ENCODE results near the gene DISC1.

DNA sequence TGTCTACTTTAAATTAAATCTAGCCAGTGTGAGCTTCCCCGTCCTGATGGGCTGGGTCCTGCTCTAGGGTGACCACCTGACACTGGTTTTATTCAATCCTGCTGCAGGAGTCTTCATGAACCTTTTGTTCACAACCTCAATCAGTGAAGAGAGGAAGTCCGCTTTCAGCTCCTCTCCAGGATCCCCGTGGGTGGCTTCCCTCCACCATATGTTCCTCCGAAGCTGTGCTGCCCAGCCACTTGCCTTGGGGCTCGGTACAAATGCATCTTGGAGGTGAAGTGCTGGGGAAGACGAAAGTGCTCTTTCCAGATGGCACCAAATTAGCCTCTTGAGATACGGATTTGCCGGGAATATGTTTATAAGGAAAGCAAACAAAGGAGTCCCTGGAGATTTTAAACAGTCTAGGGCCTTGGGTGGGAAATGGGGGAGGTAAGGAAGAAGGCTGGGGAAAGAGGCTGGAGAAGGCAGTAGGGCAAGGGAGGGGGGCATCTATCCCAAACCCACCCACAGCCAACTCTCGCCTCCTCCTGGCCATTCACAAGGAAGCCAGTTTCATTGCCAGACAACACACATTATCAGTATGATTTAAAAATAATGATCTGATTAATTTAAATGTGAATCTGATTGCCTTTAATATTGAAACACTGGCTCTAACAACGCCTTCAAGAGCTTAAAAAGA, 430.8 kb downstream of the DISC1 start:
- TF ChIP-seq SRF (IDR thresholded peaks at IDR 0.05; ENCODE audit: low read depth) (no peak), EZH2 (IDR thresholded peaks at IDR 0.05) (no peak), POLR2A (IDR thresholded peaks at IDR 0.05; ENCODE audit: borderline replicate concordance, extremely low read depth, insufficient read depth, insufficient read length) (no peak), CBX3 (IDR thresholded peaks at IDR 0.05; ENCODE audit: low read depth) (no peak)
- TF ChIP-seq, protein P1, sequence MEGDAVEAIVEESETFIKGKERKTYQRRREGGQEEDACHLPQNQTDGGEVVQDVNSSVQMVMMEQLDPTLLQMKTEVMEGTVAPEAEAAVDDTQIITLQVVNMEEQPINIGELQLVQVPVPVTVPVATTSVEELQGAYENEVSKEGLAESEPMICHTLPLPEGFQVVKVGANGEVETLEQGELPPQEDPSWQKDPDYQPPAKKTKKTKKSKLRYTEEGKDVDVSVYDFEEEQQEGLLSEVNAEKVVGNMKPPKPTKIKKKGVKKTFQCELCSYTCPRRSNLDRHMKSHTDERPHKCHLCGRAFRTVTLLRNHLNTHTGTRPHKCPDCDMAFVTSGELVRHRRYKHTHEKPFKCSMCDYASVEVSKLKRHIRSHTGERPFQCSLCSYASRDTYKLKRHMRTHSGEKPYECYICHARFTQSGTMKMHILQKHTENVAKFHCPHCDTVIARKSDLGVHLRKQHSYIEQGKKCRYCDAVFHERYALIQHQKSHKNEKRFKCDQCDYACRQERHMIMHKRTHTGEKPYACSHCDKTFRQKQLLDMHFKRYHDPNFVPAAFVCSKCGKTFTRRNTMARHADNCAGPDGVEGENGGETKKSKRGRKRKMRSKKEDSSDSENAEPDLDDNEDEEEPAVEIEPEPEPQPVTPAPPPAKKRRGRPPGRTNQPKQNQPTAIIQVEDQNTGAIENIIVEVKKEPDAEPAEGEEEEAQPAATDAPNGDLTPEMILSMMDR (IDR thresholded peaks at IDR 0.05 in 2 of 3, conservative IDR thresholded peaks at IDR 0.05 in 1 of 3; ENCODE audit: borderline replicate concordance in 1 of 3, insufficient read depth in 1 of 3, low read depth in 2 of 3, low read length in 2 of 3), result no peak
- TF ChIP-seq, protein P2, sequence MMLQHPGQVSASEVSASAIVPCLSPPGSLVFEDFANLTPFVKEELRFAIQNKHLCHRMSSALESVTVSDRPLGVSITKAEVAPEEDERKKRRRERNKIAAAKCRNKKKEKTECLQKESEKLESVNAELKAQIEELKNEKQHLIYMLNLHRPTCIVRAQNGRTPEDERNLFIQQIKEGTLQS (IDR thresholded peaks at IDR 0.05), result no peak
